Prostate gland (tissue), 2 donors: ENCODE results near the gene SYNGR4.
A peak's percentile ranks its signal among the peaks of the same experiment; 100 is the strongest.

ENCODE experiments used
- POLR2AphosphoS5 ChIP-seq: sonication (generic); formaldehyde crosslinking; IDR thresholded peaks from one replicate; pipeline ENCODE4 v1.6.1; 2017; ENCODE audit warnings: antibody characterized with exemption
- TF ChIP-seq, protein P1 (sequence below), 4 experiments: fragments of 200-600 bp in 2 of 4; fragments of 450-650 bp in 2 of 4; sonication (generic) in 2 of 4; IDR thresholded peaks; 1 replicate in 3 of 4; 2 replicates in 1 of 4; pipeline ENCODE4 v1.5.1; 2016 to 2019; ENCODE audit warnings: antibody characterized with exemption in 4 of 4, mild to moderate bottlenecking in 2 of 4, moderate library complexity in 2 of 4

DNA sequence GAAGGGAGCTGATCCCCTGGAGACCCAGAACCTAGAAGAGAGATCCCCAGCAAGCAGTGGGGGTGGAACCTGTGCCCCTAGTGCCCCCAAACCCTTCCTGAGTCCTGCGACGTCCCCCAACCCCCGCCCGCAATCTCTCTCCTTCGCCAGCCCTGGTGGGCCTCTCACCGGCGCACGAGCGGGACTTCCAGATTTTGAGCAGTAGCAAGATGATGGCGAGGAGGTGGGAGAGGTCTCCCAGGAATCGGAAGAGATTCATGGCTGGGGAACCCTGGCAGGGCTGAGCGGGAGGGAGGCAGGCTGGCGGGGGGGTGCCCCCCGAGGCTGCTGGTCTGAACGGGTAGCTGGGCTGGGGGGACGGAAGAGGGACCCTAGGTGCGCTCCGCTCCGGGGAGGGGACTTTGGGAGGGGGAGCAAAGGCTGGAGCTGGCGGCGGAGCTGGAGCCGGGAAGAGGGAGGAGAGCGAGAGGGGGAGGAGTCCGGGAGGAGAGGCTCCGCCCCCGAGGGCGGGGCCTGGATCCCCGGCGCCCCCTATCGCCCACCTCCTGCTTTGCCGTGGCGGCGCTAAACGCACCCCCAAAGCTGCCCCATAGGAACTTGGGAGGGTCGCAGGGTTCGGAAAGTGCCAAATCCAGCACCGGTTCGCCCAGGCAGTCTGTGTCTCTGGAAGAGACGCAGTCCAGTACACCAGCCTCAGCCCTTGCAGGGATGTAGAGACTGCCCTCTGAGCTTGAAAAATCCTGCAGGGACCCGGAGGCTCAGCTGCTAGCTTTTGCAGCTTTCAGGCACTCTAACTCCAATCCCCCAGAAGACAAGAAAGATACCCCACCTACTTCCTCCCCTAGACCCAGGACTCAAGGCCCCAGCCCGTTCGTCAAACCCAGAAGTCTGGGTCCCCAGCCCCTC is 27.2 kb downstream of the SYNGR4 start, which contains the start of gene KDELR1:
- TF ChIP-seq POLR2AphosphoS5: peak; percentile 75
- TF ChIP-seq, protein P1, sequence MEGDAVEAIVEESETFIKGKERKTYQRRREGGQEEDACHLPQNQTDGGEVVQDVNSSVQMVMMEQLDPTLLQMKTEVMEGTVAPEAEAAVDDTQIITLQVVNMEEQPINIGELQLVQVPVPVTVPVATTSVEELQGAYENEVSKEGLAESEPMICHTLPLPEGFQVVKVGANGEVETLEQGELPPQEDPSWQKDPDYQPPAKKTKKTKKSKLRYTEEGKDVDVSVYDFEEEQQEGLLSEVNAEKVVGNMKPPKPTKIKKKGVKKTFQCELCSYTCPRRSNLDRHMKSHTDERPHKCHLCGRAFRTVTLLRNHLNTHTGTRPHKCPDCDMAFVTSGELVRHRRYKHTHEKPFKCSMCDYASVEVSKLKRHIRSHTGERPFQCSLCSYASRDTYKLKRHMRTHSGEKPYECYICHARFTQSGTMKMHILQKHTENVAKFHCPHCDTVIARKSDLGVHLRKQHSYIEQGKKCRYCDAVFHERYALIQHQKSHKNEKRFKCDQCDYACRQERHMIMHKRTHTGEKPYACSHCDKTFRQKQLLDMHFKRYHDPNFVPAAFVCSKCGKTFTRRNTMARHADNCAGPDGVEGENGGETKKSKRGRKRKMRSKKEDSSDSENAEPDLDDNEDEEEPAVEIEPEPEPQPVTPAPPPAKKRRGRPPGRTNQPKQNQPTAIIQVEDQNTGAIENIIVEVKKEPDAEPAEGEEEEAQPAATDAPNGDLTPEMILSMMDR (IDR thresholded peaks at IDR 0.05): peak; percentile 79 to 93 (median 86)
